SKM-1 (cell line): ENCODE results near the gene ADGRD2.

Experiments used
- DNase-seq: peaks from one replicate; lab custom pipeline; 2025; ENCODE audit not compliant: unreplicated experiment; lab: John Stamatoyannopoulos, UW

ADGRD2 gene

DNA sequence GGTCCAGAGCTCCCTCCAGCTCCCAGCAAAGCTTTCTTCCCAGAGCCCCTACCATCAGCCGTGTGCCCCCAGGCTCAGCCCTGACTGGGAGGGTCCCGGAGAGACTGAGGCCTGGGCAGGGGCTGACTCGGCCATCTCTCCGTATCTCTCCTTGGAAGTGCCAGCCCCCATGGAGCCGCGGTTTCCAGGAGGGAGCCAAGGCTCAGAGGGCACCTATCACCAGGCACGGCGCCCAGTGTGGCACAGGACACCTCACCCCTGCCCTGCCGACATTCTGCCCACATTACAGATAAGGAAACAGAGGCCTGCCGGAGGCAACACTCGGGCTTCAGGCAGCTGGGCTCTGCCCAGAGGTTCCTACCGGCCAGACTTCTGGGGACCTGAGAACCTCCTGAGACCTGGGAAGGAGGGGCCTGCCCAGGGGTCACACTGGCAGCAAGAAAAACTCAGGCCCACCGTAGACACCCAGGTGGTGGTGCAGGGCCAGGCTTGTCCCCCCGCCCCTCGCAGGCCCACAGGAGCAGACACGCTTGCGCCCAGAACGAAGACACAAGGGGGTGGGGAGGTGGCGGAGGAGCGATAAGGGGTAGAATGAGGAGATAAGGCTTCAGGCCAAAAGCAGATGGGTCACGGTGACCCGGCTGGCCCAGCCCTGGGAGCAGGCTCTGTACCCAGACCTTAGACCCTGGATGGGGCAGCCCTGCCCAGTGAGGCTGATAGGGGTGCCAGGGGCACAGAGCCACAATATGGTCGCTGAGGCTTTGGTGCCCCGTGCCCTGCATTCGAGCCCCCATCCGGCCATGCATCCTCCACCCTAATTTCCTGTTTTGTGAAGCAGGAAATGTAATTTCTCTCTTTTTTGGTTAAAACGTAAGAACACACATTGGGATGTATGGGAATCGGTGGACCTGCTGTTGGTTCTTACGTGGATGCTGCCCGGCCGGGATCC lies 45.1 kb downstream of the ADGRD2 start:
- no peak for DNase-seq

DNA sequence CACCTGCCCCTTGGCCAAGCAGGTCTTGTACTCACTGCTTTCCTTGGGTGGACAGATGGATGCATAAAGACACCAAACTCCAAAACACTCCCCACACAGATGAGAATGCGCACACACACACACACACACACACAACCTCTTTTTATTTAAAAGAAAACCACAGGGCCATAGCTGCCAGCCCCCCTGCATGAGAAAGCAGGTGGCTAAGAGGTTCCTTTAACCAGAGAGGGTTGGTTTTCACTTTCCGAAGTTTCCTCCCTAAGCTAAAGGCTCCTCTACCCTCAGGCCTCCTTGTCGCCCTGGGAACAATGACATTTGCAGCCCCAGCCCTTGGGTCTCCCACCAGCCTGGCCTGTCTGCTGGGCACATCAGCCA lies 45.8 kb downstream of the ADGRD2 start:
- no peak for DNase-seq

DNA sequence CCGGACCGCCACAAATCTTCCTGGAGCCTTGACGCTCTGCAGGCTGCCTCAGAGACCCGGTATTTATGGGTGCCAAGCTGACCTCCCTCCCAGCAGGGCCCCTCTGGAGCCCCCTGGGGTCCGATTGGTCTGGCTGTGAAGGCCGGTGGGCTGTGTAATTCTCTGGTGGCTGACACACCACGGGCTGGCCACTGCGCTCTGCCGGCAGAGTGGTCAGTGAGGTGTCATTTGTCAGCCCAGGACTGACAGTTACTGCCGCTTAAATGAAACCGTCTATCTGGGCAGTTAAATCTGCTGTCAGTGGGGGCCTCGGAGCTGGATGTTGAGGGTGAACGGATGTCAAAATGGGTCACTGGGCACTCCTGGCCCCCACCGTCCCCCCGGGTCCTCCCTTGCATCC lies 46.2 kb downstream of the ADGRD2 start:
- DNase-seq, result no peak

- DNase-seq, result no peak
These were observed 47.2 kb downstream of the ADGRD2 start for GRCh38 chr9:124497441-124497840.

GRCh38 chr9:124498040-124498439 lies 47.8 kb downstream of the ADGRD2 start:
- DNase-seq, result no peak

GRCh38 chr9:124498499-124499146 lies 48.4 kb downstream of the ADGRD2 start:
- DNase-seq, result no peak

DNA sequence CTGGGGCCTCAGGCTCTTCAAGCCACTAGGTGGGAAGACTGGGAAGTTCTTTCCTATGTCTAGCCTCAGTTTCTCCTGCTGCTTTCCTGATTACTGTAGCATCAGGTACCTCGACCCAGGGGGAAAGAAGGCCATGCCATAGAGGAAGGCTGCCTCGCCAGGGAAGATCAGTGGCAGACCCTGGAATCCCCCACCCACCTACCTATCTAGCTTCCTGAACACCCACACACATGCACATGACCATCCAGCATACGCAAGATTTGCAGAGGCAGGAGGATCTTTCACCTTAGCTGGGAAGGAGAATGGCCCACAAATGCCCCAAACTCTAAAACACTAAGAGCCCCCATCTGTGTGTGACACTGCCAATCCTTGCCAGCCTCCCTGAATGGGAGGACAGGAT lies 49.0 kb downstream of the ADGRD2 start:
- DNase-seq, result no peak

GRCh38 chr9:124500028-124500795 lies 50.0 kb downstream of the ADGRD2 start:
- no peak for DNase-seq

- no peak for DNase-seq
These were observed 50.8 kb downstream of the ADGRD2 start for GRCh38 chr9:124500796-124501611.

DNA sequence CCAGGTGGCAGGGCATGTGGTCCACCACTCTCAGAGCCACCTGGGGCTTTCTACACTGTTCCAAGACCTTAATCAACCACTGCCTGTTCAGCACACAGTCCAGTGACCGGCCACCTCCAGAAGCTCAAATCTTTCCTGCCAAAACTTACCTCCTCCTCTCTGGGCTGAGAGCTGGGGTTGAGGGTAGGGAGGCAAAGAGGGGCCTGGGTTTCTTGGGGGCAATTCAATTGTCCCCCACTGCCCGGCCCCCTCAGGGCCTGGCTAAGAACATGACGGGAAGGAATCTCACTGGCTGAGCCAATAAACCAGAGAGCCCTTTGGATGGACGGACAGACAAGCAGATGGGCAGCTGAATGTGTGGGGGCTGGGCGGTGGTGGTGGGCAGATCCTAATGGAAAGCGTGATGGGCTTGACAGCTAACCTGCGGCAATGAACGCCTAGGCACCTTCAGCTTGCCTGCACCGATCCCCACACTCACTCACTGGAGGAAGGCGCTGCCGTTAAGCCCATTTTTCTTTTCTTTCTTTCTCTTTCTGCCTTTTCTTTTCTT lies 51.6 kb downstream of the ADGRD2 start:
- no peak for DNase-seq

- DNase-seq, result no peak
These were observed 52.8 kb downstream of the ADGRD2 start for GRCh38 chr9:124502711-124503702.

DNA sequence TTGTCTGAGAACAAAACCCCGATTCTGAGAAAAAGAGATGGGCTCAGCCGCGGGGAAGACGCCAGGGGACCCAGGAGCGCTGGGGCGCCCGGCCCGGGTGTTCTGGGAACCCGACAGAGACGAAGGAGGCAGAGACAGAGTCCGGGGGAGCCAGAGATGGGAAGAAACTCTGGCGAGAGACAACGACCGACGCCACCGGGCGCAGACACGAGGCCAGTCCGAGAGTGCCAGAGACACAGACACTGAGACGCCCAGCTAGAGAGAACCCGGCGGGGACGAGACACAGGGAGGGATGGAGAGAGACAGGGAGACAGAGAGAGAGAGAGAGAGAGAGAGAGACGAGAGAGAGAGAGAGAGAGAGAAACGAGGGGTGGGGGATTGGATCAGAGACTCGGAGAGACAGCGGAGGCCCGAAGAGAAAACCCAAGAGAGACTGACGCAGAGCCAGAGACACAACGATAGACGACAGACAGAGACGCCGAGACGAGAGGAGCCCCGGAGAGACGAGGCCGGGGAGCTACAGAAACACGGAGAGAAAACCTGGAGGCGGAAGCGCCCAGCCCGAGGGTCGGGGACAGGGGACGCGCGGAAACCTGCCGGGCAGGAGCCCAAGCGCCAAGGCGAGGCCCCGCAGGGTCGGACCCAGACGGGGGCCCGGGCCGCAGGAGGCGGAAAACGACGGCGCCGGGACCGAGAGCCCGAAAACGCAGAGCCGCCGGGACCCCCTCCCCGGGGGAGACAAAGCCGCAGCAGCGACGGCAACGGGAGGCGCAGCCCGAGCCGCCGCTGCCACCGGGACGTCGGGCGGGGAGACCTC lies 53.7 kb downstream of the ADGRD2 start:
- DNase-seq, result no peak

GRCh38 chr9:124504530-124505005 lies 54.3 kb downstream of the ADGRD2 start:
- no peak for DNase-seq

GRCh38 chr9:124505006-124505900 lies 55.0 kb downstream of the ADGRD2 start:
- DNase-seq, result no peak

- DNase-seq, result no peak
These were observed 55.7 kb downstream of the ADGRD2 start for GRCh38 chr9:124505901-124506346.

DNA sequence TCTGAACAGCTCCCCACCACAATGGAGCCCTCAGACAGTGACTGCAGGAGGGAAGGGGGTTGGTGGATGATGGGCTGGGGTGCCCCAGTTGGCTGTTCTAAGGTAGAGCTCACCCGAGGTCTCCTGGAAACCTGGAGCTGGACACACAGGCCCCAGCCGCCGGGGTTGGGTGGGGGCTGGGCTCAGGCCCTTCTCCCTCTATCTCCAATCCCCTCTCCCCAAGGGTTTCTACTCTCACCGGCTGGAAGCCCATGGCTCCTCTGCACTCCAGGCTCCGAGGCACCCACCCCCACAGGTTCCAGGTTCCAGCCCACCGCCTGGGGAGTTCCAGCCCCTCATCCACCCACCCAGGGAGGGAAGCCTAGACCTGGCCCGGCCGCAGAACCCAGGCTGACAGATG lies 56.2 kb downstream of the ADGRD2 start:
- no peak for DNase-seq
